ENCODE data around the gene RHOG. TPM values are rescaled to one million over a fixed set of nuclear protein-coding genes. Genes with fewer than 3 reads are reported as not detected.

RHOG gene
- total RNA-seq, 1 donor from 2014 or later: 30.3 TPM

- no peaks in the 10 kb centered on the region for H3K36me3 ChIP-seq (ENCODE audit: control insufficient read depth, insufficient read depth, low read length)
- no peak for DNase-seq (ENCODE audit: low read depth)
Observed at GRCh38 chr11:3880724-3881123, 40.0 kb upstream of the RHOG start.

GRCh38 chr11:3879967-3880542, 39.3 kb upstream of the RHOG start:
- no peak for DNase-seq (ENCODE audit: low read depth)
- H3K36me3 ChIP-seq (ENCODE audit: control insufficient read depth, insufficient read depth, low read length): no peaks in the 10 kb centered on the region
- no peak for TF ChIP-seq CTCF (IDR thresholded peaks at IDR 0.05; ENCODE audit: insufficient read depth, low read length, poor library complexity, severe bottlenecking)
- H3K27me3 ChIP-seq (ENCODE audit: control insufficient read depth, insufficient read depth, low read length): no peaks in the 10 kb centered on the region
- no peak overlapping the region for H3K4me3 ChIP-seq (ENCODE audit: low read depth, low read length)

More at GRCh38 chr11:3880724-3881123, 40.0 kb upstream of the RHOG start:
- H3K4me3 ChIP-seq (ENCODE audit: low read depth, low read length): no peak overlapping the region
- no peak for TF ChIP-seq CTCF (IDR thresholded peaks at IDR 0.05; ENCODE audit: insufficient read depth, low read length, poor library complexity, severe bottlenecking)
- no peaks in the 10 kb centered on the region for H3K27me3 ChIP-seq (ENCODE audit: control insufficient read depth, insufficient read depth, low read length)

- DNase-seq (ENCODE audit: low read depth): no peak
- Histone ChIP-seq H3K27me3 (ENCODE audit: control insufficient read depth, insufficient read depth, low read length) (no peaks in the 10 kb centered on the region), H3K36me3 (ENCODE audit: control insufficient read depth, insufficient read depth, low read length) (no peaks in the 10 kb centered on the region), H3K4me3 (ENCODE audit: low read depth, low read length) (no peak overlapping the region)
- TF ChIP-seq CTCF (IDR thresholded peaks at IDR 0.05; ENCODE audit: insufficient read depth, low read length, poor library complexity, severe bottlenecking): no peak
Observed at GRCh38 chr11:3879216-3879966, 38.6 kb upstream of the RHOG start.

GRCh38 chr11:3878258-3878584, 37.5 kb upstream of the RHOG start:
- DNase-seq (ENCODE audit: low read depth): no peak
- no peak overlapping the region for H3K4me3 ChIP-seq (ENCODE audit: low read depth, low read length)
- TF ChIP-seq CTCF (IDR thresholded peaks at IDR 0.05; ENCODE audit: insufficient read depth, low read length, poor library complexity, severe bottlenecking): no peak

GRCh38 chr11:3877364-3878257, 36.9 kb upstream of the RHOG start:
- no peak overlapping the region for H3K4me3 ChIP-seq (ENCODE audit: low read depth, low read length)
- H3K27me3 ChIP-seq (ENCODE audit: control insufficient read depth, insufficient read depth, low read length): no peaks in the 10 kb centered on the region
- no peak for DNase-seq (ENCODE audit: low read depth)
- H3K36me3 ChIP-seq (ENCODE audit: control insufficient read depth, insufficient read depth, low read length): no peaks in the 10 kb centered on the region
- TF ChIP-seq CTCF (IDR thresholded peaks at IDR 0.05; ENCODE audit: insufficient read depth, low read length, poor library complexity, severe bottlenecking): no peak

More at GRCh38 chr11:3878258-3878584, 37.5 kb upstream of the RHOG start:
- no peaks in the 10 kb centered on the region for H3K27me3 ChIP-seq (ENCODE audit: control insufficient read depth, insufficient read depth, low read length)
- no peaks in the 10 kb centered on the region for H3K36me3 ChIP-seq (ENCODE audit: control insufficient read depth, insufficient read depth, low read length)
